ENCODE data around the gene CRYAA.
"Not testable (repeated sequence)": the region's sequence is repeated elsewhere in the genome, so short reads cannot be mapped to it uniquely, and the experiment has no call there.

Gene CRYAA

GRCh38 chr21:43168708-43169107 lies at the start of gene CRYAA:
TSS of gene CRYAA (plus strand) at chr21:43169008. CDS start at chr21:43169100, 92 bp downstream.
- not testable (repeated sequence) for DNase-seq (ENCODE audit: low spot score)

DNA sequence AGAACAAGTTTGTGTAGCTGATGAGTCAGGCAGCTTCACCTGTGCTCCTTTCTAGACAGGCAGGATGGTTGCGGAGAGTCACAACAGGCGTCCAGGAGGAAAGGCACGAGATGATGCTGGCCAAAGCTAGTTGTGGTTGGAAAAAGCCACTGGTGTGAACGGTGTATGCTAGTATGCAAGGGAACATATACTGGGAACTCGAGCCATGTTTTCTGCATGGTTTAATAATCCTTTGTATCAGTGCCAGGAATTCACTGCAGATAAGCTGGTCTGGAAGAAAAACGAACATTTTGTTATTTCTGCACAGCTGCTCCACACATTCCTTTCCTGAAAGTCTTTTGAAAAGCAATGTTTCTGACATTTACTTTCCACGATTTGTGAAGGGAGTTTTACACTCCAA lies 38.7 kb upstream of the CRYAA start:
- DNase-seq (ENCODE audit: low spot score), result not testable (repeated sequence)

DNA sequence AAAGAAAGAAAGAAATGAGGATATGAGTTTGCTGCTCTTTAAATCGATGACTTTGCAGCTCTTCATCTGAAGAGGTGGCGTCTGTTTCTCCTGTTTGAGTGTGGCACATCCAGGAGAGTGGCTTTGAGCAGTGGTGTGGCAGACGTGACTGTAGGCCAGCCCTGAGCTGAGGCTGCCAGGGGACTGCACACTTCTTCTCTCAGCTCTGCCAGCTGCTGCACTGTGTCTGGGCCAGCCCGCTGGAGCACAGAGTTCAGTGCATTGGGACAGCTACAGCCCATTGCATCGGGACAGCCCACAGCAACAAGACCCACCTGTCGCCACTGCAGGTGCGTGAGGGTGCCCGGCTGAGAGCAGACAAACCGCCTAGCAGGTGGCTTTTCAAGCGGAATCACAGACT lies 34.3 kb upstream of the CRYAA start:
- not testable (repeated sequence) for DNase-seq (ENCODE audit: low spot score)

DNA sequence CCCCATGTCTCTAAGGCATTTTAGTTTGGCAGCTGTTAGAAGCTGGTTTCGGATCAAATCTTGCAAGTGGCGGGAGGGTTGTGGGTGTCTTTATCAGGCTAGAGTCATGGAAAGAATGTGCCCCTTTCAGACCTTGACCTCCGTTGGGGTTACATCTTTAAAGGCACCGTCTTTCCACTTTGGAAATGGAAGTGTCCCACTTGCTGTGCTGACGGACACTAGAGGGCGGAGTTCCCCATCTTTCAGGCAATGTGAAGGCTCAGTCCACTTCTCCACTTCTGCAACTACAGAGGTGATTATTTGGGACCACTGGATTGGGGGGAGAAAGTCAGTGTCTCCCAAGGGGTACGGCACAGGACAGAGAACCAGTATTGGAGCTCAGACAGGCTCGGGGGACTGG lies 29.9 kb upstream of the CRYAA start:
- not testable (repeated sequence) for DNase-seq (ENCODE audit: low spot score)

GRCh38 chr21:43141407-43141806 lies 27.4 kb upstream of the CRYAA start:
- DNase-seq (ENCODE audit: low spot score), result not testable (repeated sequence)

GRCh38 chr21:43146637-43147036 lies 22.2 kb upstream of the CRYAA start:
- DNase-seq (ENCODE audit: low spot score), result not testable (repeated sequence)

DNA sequence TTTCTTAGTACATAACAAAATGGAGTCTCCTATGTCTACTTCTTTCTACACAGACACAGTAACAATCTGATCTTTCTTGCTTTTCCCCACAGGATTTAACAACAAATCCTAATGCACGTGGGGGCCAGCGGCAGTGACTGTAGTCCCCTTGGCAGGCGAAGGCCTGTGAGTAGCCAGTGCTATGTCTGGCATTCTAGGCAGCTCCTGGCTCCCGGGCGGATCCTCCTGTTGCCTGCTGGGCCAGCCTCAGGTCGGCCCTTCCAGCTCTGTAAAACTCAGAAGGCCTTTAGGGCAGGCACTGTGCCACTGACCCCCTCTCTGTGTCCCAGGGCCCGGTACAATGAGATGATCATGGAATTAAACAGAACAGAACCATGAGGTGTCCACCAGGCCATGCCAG lies 20.8 kb upstream of the CRYAA start:
- DNase-seq (ENCODE audit: low spot score), result not testable (repeated sequence)

- not testable (repeated sequence) for DNase-seq (ENCODE audit: low spot score)
These were observed 19.5 kb upstream of the CRYAA start for GRCh38 chr21:43149344-43149743.

DNA sequence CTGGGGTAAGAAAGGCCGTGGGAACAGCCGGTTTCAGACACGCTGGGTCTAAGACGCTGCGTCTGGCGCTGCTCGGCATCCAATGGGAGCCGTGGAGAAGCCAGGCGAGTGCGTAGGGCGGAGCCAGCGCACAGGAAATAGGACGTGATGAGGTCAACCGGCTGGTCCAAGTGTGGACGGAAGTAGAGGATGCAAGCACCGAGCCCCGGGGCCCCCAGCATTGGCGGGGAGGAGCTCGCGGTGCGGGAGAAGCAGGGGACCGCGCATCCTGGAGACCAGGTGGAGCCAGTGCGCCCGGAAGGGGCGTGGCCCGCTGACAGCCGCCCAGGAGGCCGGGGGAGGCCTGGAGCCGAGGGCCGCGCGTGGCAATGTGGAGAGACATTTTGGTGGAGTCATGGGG lies 15.2 kb upstream of the CRYAA start:
- not testable (repeated sequence) for DNase-seq (ENCODE audit: low spot score)

GRCh38 chr21:43159279-43160175 lies 9.3 kb upstream of the CRYAA start:
- not testable (repeated sequence) for DNase-seq (ENCODE audit: low spot score)

DNA sequence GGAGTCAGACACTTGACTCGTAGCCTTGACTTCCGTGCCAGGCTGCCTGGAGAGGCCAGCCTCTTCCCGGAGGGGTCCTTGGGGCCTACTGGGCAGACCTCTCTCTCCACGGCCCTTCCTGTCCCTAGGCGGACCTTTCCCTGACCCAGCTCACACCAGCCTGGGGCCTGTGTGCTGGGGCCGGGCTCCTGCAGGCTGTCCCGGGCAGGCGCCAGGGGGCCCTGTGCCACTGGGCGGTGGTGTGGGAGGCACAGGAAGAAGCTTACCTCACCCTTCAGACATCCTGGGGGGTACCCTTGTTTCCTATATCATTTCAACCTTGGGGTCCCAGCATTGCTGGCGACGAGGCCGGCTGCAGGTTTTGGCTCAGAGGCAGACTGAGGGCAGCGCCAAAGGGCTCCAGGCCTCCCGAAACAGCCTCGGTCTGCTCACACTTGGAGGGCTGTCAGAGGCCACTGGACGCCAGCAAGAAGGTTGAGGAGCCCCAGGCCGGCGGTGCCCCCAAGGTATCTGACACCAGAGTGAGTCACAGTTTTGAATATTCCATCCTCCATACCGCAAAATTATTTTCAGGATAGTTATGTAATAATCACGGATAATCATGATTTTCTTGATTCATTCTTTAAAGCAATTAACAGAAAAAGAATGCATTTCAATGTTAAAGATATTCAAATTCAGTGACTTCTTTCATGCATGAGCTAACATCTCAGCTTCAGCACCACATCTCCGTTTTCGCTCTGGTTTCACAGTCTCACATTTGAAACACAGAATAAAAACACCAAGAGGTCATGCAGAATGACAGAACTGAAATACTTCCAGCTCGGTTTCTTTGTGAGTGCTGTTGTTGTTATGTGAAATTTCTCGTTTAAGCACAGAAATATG lies 6.7 kb upstream of the CRYAA start:
- DNase-seq (ENCODE audit: low spot score), result not testable (repeated sequence)

DNA sequence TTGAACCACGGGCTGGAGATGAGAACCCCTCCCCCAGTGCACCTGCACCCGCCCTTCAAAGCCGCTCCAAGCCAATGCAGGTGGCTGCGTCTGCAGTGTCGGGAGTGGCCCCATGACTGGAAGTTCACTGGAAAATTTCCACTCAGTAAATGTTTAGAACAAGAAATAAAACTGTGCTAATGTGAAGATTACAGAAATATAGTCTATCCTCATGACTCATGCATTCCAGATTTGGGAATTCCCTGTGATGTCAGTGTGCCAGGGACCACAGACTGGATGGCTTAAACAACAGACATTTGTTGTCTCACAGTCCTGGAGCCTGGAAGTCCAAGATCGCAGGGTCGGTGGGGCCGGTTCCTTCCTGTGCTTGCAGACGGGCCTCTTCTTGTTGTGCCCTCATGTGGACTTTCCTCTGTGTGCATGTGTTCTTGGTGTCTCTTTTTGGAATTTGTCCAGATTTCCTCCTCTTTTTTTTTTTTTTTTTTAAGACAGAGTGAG lies 6.1 kb upstream of the CRYAA start:
- DNase-seq (ENCODE audit: low spot score), result not testable (repeated sequence)

DNA sequence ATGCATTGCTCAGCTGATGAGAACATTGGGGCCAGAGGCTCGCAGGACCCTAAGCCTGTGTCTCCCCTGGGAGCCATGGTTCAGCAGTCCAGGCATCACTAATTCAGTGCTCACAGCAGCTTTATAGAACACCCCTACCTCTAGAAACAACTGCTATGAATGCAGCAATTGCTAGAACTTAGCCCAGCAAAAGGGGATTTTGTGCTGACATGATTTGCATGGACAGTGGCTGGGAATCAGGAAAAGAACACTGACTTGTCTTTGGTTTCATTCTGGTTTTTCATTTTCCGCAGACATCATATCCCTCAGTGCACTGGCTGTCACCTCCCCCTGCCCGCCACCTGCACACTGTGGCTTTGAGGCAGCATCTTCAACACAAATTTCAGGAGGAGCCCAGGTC lies 4.0 kb upstream of the CRYAA start:
- not testable (repeated sequence) for DNase-seq (ENCODE audit: low spot score)

DNA sequence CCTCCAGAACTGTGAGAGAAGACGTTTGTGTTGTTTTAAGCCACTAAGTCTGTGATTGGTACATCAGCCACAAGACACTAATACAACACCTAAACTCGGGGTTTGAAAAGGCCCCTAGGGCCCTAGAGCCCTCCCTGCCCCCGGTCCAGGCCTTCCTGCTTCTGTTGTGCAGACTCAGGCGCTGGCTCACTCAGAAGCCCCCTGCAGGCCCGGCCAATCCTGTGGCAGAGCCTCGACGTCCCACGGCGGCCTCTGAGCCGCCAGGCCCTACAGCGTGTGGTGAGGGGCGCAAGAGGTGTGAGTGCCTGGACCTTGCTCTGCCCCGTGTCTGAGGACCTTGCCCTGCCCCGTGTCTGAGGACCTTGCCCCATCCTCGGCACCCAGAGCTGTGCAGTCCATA lies 3.1 kb upstream of the CRYAA start:
- not testable (repeated sequence) for DNase-seq (ENCODE audit: low spot score)

- DNase-seq (ENCODE audit: low spot score), result not testable (repeated sequence)
These were observed 550 bp downstream of the CRYAA start for GRCh38 chr21:43169230-43169886.

DNA sequence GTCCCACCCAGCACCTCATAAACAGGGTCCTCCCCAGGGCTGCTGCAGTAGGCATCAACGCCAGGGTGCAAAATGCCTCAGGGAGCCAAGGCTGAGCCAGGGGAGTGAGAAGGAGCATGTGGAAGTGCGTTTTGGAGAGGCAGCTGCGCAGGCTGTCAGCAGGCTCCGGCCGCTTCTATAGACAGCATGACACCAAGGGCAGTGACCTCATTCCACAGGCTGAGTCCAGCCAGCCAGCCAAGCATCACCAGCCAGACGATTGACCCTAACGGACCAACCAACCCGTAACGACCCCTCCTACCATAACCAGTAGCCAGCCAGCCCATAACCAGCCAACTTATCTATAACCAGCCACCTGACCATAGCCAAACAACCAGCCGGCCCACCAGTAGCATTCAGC lies 1.1 kb downstream of the CRYAA start:
- not testable (repeated sequence) for DNase-seq (ENCODE audit: low spot score)

DNA sequence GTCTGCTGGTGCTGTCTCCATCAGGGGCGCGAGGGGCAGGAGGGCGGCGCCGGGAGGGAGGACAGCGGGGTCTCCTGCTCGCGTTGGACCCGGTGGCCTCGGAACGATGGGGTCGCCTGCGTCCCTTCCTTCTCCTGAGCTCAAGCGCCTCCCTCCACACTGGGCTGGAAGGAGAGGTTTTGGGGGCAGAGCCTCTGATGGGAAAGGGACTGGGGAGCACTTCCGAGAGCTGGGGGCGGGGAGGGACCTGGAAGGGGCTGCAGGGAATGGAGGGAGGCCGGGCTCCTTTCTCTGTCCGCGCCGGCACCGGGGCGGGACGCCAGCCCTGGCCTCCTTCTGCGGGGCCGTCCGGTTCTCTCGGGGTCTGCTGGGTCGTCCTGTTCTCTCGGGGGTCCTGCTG lies 4.0 kb downstream of the CRYAA start:
- not testable (repeated sequence) for DNase-seq (ENCODE audit: low spot score)

- DNase-seq (ENCODE audit: low spot score), result not testable (repeated sequence)
These were observed 4.6 kb downstream of the CRYAA start for GRCh38 chr21:43173438-43173837.

- not testable (repeated sequence) for DNase-seq (ENCODE audit: low spot score)
These were observed 5.1 kb downstream of the CRYAA start for GRCh38 chr21:43173930-43174329.

DNA sequence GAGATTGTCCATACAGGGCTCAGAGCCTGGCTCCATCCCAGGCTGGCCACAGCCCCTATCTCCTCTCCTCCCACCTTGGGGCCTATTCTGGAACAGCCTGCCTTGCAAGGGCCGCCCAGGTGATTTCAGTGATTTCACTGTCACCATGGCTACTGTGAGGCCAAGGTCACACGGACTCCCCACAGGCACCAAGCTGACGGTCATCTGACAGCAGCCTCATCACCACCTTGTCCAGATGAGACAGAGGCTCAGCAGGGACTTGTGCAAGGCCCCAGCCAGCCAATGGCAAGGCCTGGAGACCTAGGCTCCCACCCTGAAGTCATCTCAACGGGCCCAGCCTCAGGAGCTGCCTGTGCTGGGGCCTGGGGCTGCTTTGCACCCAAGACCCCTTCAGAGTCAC lies 6.2 kb downstream of the CRYAA start:
- DNase-seq (ENCODE audit: low spot score), result not testable (repeated sequence)

DNA sequence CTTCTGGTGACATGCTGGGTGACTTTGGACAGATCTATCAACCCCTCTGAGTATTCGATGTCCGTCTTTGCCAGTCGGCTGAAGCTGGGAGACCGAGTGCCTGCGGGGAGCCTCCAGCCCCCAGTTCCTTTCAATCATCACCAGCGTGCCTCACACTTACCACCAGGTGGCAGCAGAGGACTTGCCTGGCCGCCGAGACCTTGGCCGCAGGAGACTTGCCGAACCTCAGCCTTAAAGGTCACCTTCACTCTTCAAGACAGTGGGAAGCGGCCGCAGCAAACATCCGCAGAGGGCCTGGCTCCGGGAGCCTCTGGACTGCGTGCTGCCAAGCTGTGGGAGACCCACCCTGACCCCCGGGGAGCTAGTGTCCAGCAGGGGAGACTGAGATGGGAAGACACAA lies 7.8 kb downstream of the CRYAA start:
- not testable (repeated sequence) for DNase-seq (ENCODE audit: low spot score)
